ENCODE measurements around the gene STARD6.

- TF ChIP-seq CTCF (IDR thresholded peaks at IDR 0.05) (no peak), POLR2AphosphoS5 (IDR thresholded peaks at IDR 0.05; ENCODE audit: low read depth, low read length) (no peak), TCF7L2 (IDR thresholded peaks at IDR 0.05; ENCODE audit: low read depth, low read length) (no peak)
- TF ChIP-seq, protein P1, sequence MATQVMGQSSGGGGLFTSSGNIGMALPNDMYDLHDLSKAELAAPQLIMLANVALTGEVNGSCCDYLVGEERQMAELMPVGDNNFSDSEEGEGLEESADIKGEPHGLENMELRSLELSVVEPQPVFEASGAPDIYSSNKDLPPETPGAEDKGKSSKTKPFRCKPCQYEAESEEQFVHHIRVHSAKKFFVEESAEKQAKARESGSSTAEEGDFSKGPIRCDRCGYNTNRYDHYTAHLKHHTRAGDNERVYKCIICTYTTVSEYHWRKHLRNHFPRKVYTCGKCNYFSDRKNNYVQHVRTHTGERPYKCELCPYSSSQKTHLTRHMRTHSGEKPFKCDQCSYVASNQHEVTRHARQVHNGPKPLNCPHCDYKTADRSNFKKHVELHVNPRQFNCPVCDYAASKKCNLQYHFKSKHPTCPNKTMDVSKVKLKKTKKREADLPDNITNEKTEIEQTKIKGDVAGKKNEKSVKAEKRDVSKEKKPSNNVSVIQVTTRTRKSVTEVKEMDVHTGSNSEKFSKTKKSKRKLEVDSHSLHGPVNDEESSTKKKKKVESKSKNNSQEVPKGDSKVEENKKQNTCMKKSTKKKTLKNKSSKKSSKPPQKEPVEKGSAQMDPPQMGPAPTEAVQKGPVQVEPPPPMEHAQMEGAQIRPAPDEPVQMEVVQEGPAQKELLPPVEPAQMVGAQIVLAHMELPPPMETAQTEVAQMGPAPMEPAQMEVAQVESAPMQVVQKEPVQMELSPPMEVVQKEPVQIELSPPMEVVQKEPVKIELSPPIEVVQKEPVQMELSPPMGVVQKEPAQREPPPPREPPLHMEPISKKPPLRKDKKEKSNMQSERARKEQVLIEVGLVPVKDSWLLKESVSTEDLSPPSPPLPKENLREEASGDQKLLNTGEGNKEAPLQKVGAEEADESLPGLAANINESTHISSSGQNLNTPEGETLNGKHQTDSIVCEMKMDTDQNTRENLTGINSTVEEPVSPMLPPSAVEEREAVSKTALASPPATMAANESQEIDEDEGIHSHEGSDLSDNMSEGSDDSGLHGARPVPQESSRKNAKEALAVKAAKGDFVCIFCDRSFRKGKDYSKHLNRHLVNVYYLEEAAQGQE (IDR thresholded peaks at IDR 0.05; ENCODE audit: insufficient read depth in 1 of 2, low read depth in 2 of 2, low read length in 1 of 2), result no peak
These were observed 29.8 kb downstream of the STARD6 start for GRCh38 chr18:54327818-54328217.
